IMR-90 (cell line): ENCODE results near the gene HES6. TPM values are rescaled to one million over a fixed set of nuclear protein-coding genes. Genes with fewer than 3 reads are reported as not detected.

Experiments used
- ATAC-seq: fragments of 200-7000 bp; cut with Tn5 transposase; 2 replicates; pipeline ENCODE4 v1.9.1; 2020; ENCODE audit warnings: low read depth, mild to moderate bottlenecking, moderate library complexity
- BruUV-seq: library from RNA; stranded (reverse); fragments of 400-500 nt; replicated peaks from 2 replicates; lab custom pipeline; 2021; lab: Mats Ljungman, UMichigan
- CTCF ChIA-PET: fragments of 300-600 bp; formaldehyde crosslinking; extraction: SDS; loops from one replicate; lab custom pipeline; 2021; ENCODE audit warnings: antibody characterized with exemption; lab: Yijun Ruan, JAX
- POLR2A ChIA-PET: fragments of 300-600 bp; sonication (Branson Sonifier 250); formaldehyde crosslinking; loops from one replicate; lab custom pipeline; 2022; ENCODE audit warnings: antibody characterized with exemption; ENCODE audit not compliant: unreplicated experiment; lab: Charles Lee
- DNase-seq: peaks from one replicate; pipeline ENCODE4 v3.0.0; 2013
- H2AFZ ChIP-seq: replicated peaks from 2 replicates; pipeline ENCODE3; 2013; ENCODE audit warnings: low read length, mild to moderate bottlenecking; ENCODE audit not compliant: poor library complexity
- H2AK5ac ChIP-seq: 2 replicates; pipeline ENCODE4 v1.6.1; 2013; ENCODE audit warnings: low read depth, low read length, inconsistent platforms
- H2AK9ac ChIP-seq: replicated peaks from 2 replicates; pipeline ENCODE3; 2013; ENCODE audit warnings: mild to moderate bottlenecking, low read depth, low read length, moderate library complexity; ENCODE audit not compliant: poor library complexity
- H2BK120ac ChIP-seq: 2 replicates; pipeline ENCODE4 v1.6.1; 2013; ENCODE audit warnings: low read depth, low read length, inconsistent platforms
- H2BK15ac ChIP-seq: 3 replicates; pipeline ENCODE4 v1.6.1; 2013; ENCODE audit warnings: low read depth, low read length, inconsistent platforms
- H2BK20ac ChIP-seq: 2 replicates; pipeline ENCODE4 v1.6.1; 2013; ENCODE audit warnings: low read depth, mild to moderate bottlenecking, inconsistent platforms, low read length, moderate library complexity
- H2BK5ac ChIP-seq: 2 replicates; pipeline ENCODE4 v1.6.1; 2013; ENCODE audit warnings: mild to moderate bottlenecking, low read depth, low read length, inconsistent platforms; ENCODE audit not compliant: poor library complexity, severe bottlenecking
- H3K14ac ChIP-seq: replicated peaks from 2 replicates; pipeline ENCODE4 v1.6.1; 2013; ENCODE audit warnings: low read depth, low read length, inconsistent platforms
- H3K18ac ChIP-seq: 2 replicates; pipeline ENCODE4 v1.6.1; 2013; ENCODE audit warnings: low read depth, low read length, control low read depth
- H3K23ac ChIP-seq: 2 replicates; pipeline ENCODE4 v1.6.1; 2013; ENCODE audit warnings: low read depth, low read length, inconsistent platforms
- H3K27ac ChIP-seq: 2 replicates; pipeline ENCODE4 v1.5.1; 2013; ENCODE audit warnings: mild to moderate bottlenecking, control low read depth, low read length; ENCODE audit not compliant: insufficient read depth
- H3K27me3 ChIP-seq: 2 replicates; pipeline ENCODE4 v1.6.1; 2013; ENCODE audit warnings: low read length; ENCODE audit not compliant: control insufficient read depth, insufficient read depth
- H3K36me3 ChIP-seq: 2 replicates; pipeline ENCODE4 v1.6.1; 2013; ENCODE audit warnings: low read length, mixed read lengths; ENCODE audit not compliant: control insufficient read depth, insufficient read depth
- H3K4ac ChIP-seq: 2 replicates; pipeline ENCODE4 v1.6.1; 2013; ENCODE audit warnings: low read depth, low read length, inconsistent platforms
- H3K4me1 ChIP-seq: 2 replicates; pipeline ENCODE4 v1.6.1; 2013; ENCODE audit warnings: low read length, mixed read lengths; ENCODE audit not compliant: control insufficient read depth, insufficient read depth
- H3K4me2 ChIP-seq: 2 replicates; pipeline ENCODE4 v1.6.1; 2013; ENCODE audit warnings: low read depth, mild to moderate bottlenecking, control low read depth, low read length, moderate library complexity
- H3K4me3 ChIP-seq: 2 replicates; pipeline ENCODE4 v1.5.1; 2013; ENCODE audit warnings: low read depth, mild to moderate bottlenecking, control low read depth, low read length, moderate library complexity; ENCODE audit not compliant: insufficient read depth
- H3K56ac ChIP-seq: 2 replicates; pipeline ENCODE4 v1.6.1; 2013; ENCODE audit warnings: low read length, inconsistent platforms; ENCODE audit not compliant: insufficient read depth; ENCODE audit errors: extremely low read depth
- H3K79me1 ChIP-seq, 2 experiments: 2 replicates each; pipeline ENCODE4 v1.6.1; 2013; ENCODE audit warnings: low read length in 2 of 2, inconsistent platforms in 1 of 2, low read depth in 1 of 2
- H3K9ac ChIP-seq: 2 replicates; pipeline ENCODE4 v1.6.1; 2013; ENCODE audit warnings: low read depth, low read length, control low read depth
- H3K9me1 ChIP-seq: 2 replicates; pipeline ENCODE4 v1.6.1; 2013; ENCODE audit warnings: low read length, inconsistent platforms; ENCODE audit not compliant: insufficient read depth
- H3K9me3 ChIP-seq: 2 replicates; pipeline ENCODE4 v1.6.1; 2013; ENCODE audit warnings: low read length; ENCODE audit not compliant: control insufficient read depth, insufficient read depth
- H4K20me1 ChIP-seq: 2 replicates; pipeline ENCODE4 v1.6.1; 2013; ENCODE audit warnings: low read length, inconsistent platforms; ENCODE audit not compliant: insufficient read depth
- H4K5ac ChIP-seq: 2 replicates; pipeline ENCODE4 v1.6.1; 2013; ENCODE audit warnings: mild to moderate bottlenecking, low read depth, low read length, control low read depth
- H4K8ac ChIP-seq, 2 experiments: 2 replicates each; pipeline ENCODE4 v1.6.1; 2013; ENCODE audit warnings: low read depth in 2 of 2, low read length in 2 of 2, control low read depth in 1 of 2, inconsistent platforms in 1 of 2
- H4K91ac ChIP-seq: 2 replicates; pipeline ENCODE4 v1.6.1; 2013; ENCODE audit warnings: low read depth, low read length, inconsistent platforms; ENCODE audit not compliant: insufficient read depth
- BHLHE40 ChIP-seq: fragments of 150-350 bp; IDR thresholded peaks from 2 replicates; pipeline ENCODE4 v1.6.1; 2016; ENCODE audit warnings: mild to moderate bottlenecking, low read depth, low read length
- CEBPB ChIP-seq: IDR thresholded peaks from 2 replicates; pipeline ENCODE4 v1.6.1; 2012; ENCODE audit warnings: low read depth, low read length, improper control_type of control experiment
- CHD1 ChIP-seq: IDR thresholded peaks from 2 replicates; pipeline ENCODE4 v1.6.1; 2012; ENCODE audit warnings: low read depth, low read length, improper control_type of control experiment
- CTCF ChIP-seq: conservative IDR thresholded peaks from 2 replicates; pipeline ENCODE4 v1.5.1; 2012; ENCODE audit warnings: mild to moderate bottlenecking, low read depth, low read length, improper control_type of control experiment
- ELK1 ChIP-seq: fragments of 150-350 bp; IDR thresholded peaks from 2 replicates; pipeline ENCODE4 v1.6.1; 2016; ENCODE audit warnings: low read depth, mild to moderate bottlenecking, low read length, moderate library complexity, borderline replicate concordance
- FOS ChIP-seq: fragments of 150-350 bp; IDR thresholded peaks from 2 replicates; pipeline ENCODE4 v1.6.1; 2016; ENCODE audit warnings: low read depth, low read length
- MAFK ChIP-seq: IDR thresholded peaks from 2 replicates; pipeline ENCODE4 v1.6.1; 2012; ENCODE audit warnings: low read depth, low read length, improper control_type of control experiment
- MAZ ChIP-seq: IDR thresholded peaks from 2 replicates; pipeline ENCODE4 v1.6.1; 2012; ENCODE audit warnings: low read depth, mild to moderate bottlenecking, low read length, improper control_type of control experiment, moderate library complexity, borderline replicate concordance
- MXI1 ChIP-seq: IDR thresholded peaks from 2 replicates; pipeline ENCODE4 v1.6.1; 2012; ENCODE audit warnings: low read depth, mild to moderate bottlenecking, low read length, moderate library complexity, borderline replicate concordance
- NFE2L2 ChIP-seq: fragments of 150-350 bp; IDR thresholded peaks from 2 replicates; pipeline ENCODE4 v1.6.1; 2016; ENCODE audit warnings: low read depth, mild to moderate bottlenecking, low read length
- POLR2A ChIP-seq: IDR thresholded peaks from 2 replicates; pipeline ENCODE4 v1.6.1; 2012; ENCODE audit warnings: mild to moderate bottlenecking, low read depth, low read length
- RAD21 ChIP-seq: IDR thresholded peaks from 2 replicates; pipeline ENCODE4 v1.6.1; 2012; ENCODE audit warnings: low read length, improper control_type of control experiment
- RCOR1 ChIP-seq: IDR thresholded peaks from 2 replicates; pipeline ENCODE4 v1.6.1; 2012; ENCODE audit warnings: mild to moderate bottlenecking, low read length, improper control_type of control experiment; ENCODE audit not compliant: insufficient replicate concordance
- RFX5 ChIP-seq: IDR thresholded peaks from 2 replicates; pipeline ENCODE4 v1.8.0; 2012; ENCODE audit warnings: low read depth, mild to moderate bottlenecking, low read length, moderate library complexity
- SMC3 ChIP-seq: fragments of 150-350 bp; IDR thresholded peaks from 2 replicates; pipeline ENCODE4 v1.6.1; 2016; ENCODE audit warnings: low read depth, mild to moderate bottlenecking, antibody characterized with exemption, low read length, moderate library complexity
- USF2 ChIP-seq: fragments of 150-350 bp; IDR thresholded peaks from 2 replicates; pipeline ENCODE4 v1.6.1; 2017; ENCODE audit warnings: mild to moderate bottlenecking, antibody characterized with exemption, low read length, low read depth
- WGBS, 2 experiments: methylation state at CpG; one replicate each; pipeline versions ENCODE4 v1.1.5 to v1.1.7; 2013; ENCODE audit warnings: missing lambda C conversion rate in 2 of 2; ENCODE audit not compliant: insufficient read length in 1 of 2; ENCODE audit errors: extremely low coverage in 2 of 2; 5-methylcytosine and 5-hydroxymethylcytosine counted together
- dilution Hi-C: fragments of 300-500 bp; cut with HindIII; formaldehyde crosslinking; loops from one replicate; pipeline ENCODE4 v1.14.3; 2018; ENCODE audit warnings: low sequenced_read_pairs; ENCODE audit not compliant: unreplicated experiment
- in situ Hi-C: fragments of 300-500 bp; cut with MboI; formaldehyde crosslinking; loops from 3 replicates; pipeline ENCODE4 v1.14.3; 2019; ENCODE audit warnings: low sequenced_read_pairs, inconsistent platforms, mixed read lengths
- intact Hi-C: fragments of 100-400 bp; cut with micrococcal nuclease; formaldehyde crosslinking; loops from 2 replicates; pipeline ENCODE4 v1.10.0; 2022
- polyA plus RNA-seq, 3 experiments: library from polyadenylated mRNA; depleted of rRNA; stranded (reverse); fragments of >200 nt; gene quantifications; 2 replicates each; pipeline ENCODE4 v1.2.3, GENCODE V29; 2012; ENCODE audit warnings: low replicate concordance in 1 of 3
- total RNA-seq: library from RNA; depleted of rRNA; stranded (reverse); fragments of >200 nt; gene quantifications from 2 replicates; pipeline ENCODE4 v1.2.3, GENCODE V29; 2012

The HES6 gene
- total and polyA plus RNA-seq, 2 of the 4 experiments (the other 2 are of a cell fraction), result 1.3 to 3.3 TPM

- no peak overlapping the region for H3K4ac ChIP-seq
- H4K91ac ChIP-seq, result no peak overlapping the region
- no TSS peak for BruUV-seq
- DNase-seq, result no peak
- no peak overlapping the region for H2AK9ac ChIP-seq
- POLR2A ChIA-PET, result no interaction called here
- H3K36me3 ChIP-seq, result peaks cover 21% of the 10 kb centered on the region
- H3K9me3 ChIP-seq, result no peaks in the 10 kb centered on the region
- dilution Hi-C loops, result no loop called here
- peaks cover 6% of the 10 kb centered on the region; the same call in 1 of the 2 replicates for H3K9me1 ChIP-seq
- no peaks in the 10 kb centered on the region for H3K79me1 ChIP-seq
- H2AK5ac ChIP-seq, result no peak overlapping the region
- no peak overlapping the region for H3K14ac ChIP-seq
- H4K8ac ChIP-seq, result no peak overlapping the region
- H2AFZ ChIP-seq, result no peak overlapping the region
- H4K5ac ChIP-seq, result no peak overlapping the region
- H2BK120ac ChIP-seq, result no peak overlapping the region
- no peak overlapping the region for H3K4me2 ChIP-seq
- intact Hi-C loops, result no loop called here
- no peak overlapping the region for H3K18ac ChIP-seq
- no peaks in the 10 kb centered on the region for H4K20me1 ChIP-seq
- H3K56ac ChIP-seq, result no peak overlapping the region
- 0 out of 2 replicates have a peak, but pooled peaks cover 1% of the 10 kb centered on the region for H3K4me1 ChIP-seq
- no peak overlapping the region for H2BK5ac ChIP-seq
- no peak overlapping the region for H3K9ac ChIP-seq
- no peak overlapping the region for H2BK20ac ChIP-seq
- no peak for ATAC-seq
- H3K4me3 ChIP-seq, result no peak overlapping the region
- TF ChIP-seq ELK1 (no peak), MAZ (no peak), MAFK (no peak), USF2 (no peak), RFX5 (no peak), BHLHE40 (no peak), SMC3 (no peak), NFE2L2 (no peak), RAD21 (no peak), FOS (no peak), MXI1 (no peak), CEBPB (no peak), POLR2A (no peak), RCOR1 (no peak), CHD1 (no peak), CTCF (no peak)
- no peaks in the 10 kb centered on the region for H3K27me3 ChIP-seq
- CTCF ChIA-PET, result no interaction called here
- 73% methylated on average over 4 of the region's 9 CpGs; no CpG with 5 or more reads in 1 of the 2 experiments for WGBS, 2 experiments
- in situ Hi-C loops, result no loop called here
- no peak overlapping the region for H3K27ac ChIP-seq
- no peak overlapping the region for H2BK15ac ChIP-seq
- no peak overlapping the region for H3K23ac ChIP-seq
Observed at GRCh38 chr2:238270606-238271005, 30.8 kb upstream of the HES6 start.
